Measurements from ENCODE around the gene LAMC1.

The LAMC1 gene

GRCh38 chr1:183188240-183188639 lies 165.0 kb downstream of the LAMC1 start:
- no peak for TF ChIP-seq CTCF (IDR thresholded peaks at IDR 0.05; ENCODE audit: low read depth, low read length)
- in situ Hi-C loops (cut with HindIII; ENCODE audit: low sequenced_read_pairs): no loop called here
- H3K4me3 ChIP-seq (ENCODE audit: low read depth, low read length): no peak overlapping the region
- no peak for DNase-seq (ENCODE audit: low read depth, low spot score)

GRCh38 chr1:183191833-183192232 lies 168.6 kb downstream of the LAMC1 start:
- H3K4me3 ChIP-seq (ENCODE audit: low read depth, low read length): no peak overlapping the region
- DNase-seq (ENCODE audit: low read depth, low spot score): peak; percentile 81
- in situ Hi-C loops (cut with HindIII; ENCODE audit: low sequenced_read_pairs): no loop called here
- TF ChIP-seq CTCF (IDR thresholded peaks at IDR 0.05; ENCODE audit: low read depth, low read length): no peak

- no peak for TF ChIP-seq CTCF (IDR thresholded peaks at IDR 0.05; ENCODE audit: low read depth, low read length)
- no peak overlapping the region for H3K4me3 ChIP-seq (ENCODE audit: low read depth, low read length)
- no peak for DNase-seq (ENCODE audit: low read depth, low spot score)
- in situ Hi-C loops (cut with HindIII; ENCODE audit: low sequenced_read_pairs): no loop called here
Observed at GRCh38 chr1:183193963-183194525, 170.8 kb downstream of the LAMC1 start.

GRCh38 chr1:183194527-183195141 lies 171.4 kb downstream of the LAMC1 start:
- no peak for DNase-seq (ENCODE audit: low read depth, low spot score)
- H3K4me3 ChIP-seq (ENCODE audit: low read depth, low read length): no peak overlapping the region
- TF ChIP-seq CTCF (IDR thresholded peaks at IDR 0.05; ENCODE audit: low read depth, low read length): no peak
- in situ Hi-C loops (cut with HindIII; ENCODE audit: low sequenced_read_pairs): no loop called here

GRCh38 chr1:183195142-183195574 lies 171.9 kb downstream of the LAMC1 start:
- no peak for TF ChIP-seq CTCF (IDR thresholded peaks at IDR 0.05; ENCODE audit: low read depth, low read length)
- no peak for DNase-seq (ENCODE audit: low read depth, low spot score)
- H3K4me3 ChIP-seq (ENCODE audit: low read depth, low read length): no peak overlapping the region
- in situ Hi-C loops (cut with HindIII; ENCODE audit: low sequenced_read_pairs): no loop called here

Measured in astrocyte of the spinal cord (primary cell).